HG03097 (cell line): Measurements from ENCODE around the gene GYG2.
"Not testable (repeated sequence)": the region's sequence is repeated elsewhere in the genome, so short reads cannot be mapped to it uniquely, and the experiment has no call there.

Experiments
- ATAC-seq: cut with Tn5 transposase; IDR thresholded peaks from one replicate; pipeline ENCODE4 v1.9.1; 2021; ENCODE audit not compliant: unreplicated experiment, low FRiP score

Gene GYG2

GRCh38 chrX:2828344-2828958, at the start of gene GYG2:
TSS of gene GYG2 (plus strand) at chrX:2828930. CDS start at chrX:2830189, 1,259 bp downstream.
- no peak for ATAC-seq

GRCh38 chrX:2780472-2781225, 48.1 kb upstream of the GYG2 start:
- peak; percentile 49 for ATAC-seq

- ATAC-seq = no peak
Observed at GRCh38 chrX:2781226-2781571, 47.5 kb upstream of the GYG2 start.

GRCh38 chrX:2781698-2782097, 47.0 kb upstream of the GYG2 start:
- ATAC-seq = peak; percentile 54

- no peak for ATAC-seq
Observed at GRCh38 chrX:2782171-2782570, 46.6 kb upstream of the GYG2 start.

- no peak for ATAC-seq
Observed at GRCh38 chrX:2782778-2783177, 46.0 kb upstream of the GYG2 start.

GRCh38 chrX:2784026-2784425, 44.7 kb upstream of the GYG2 start:
- no peak for ATAC-seq

- no peak for ATAC-seq
Observed at GRCh38 chrX:2785538-2785937, 43.2 kb upstream of the GYG2 start.

- ATAC-seq = no peak
Observed at GRCh38 chrX:2788980-2789379, 39.8 kb upstream of the GYG2 start.

GRCh38 chrX:2789569-2789968, 39.2 kb upstream of the GYG2 start:
- ATAC-seq = no peak

- ATAC-seq = no peak
Observed at GRCh38 chrX:2793752-2794151, 35.0 kb upstream of the GYG2 start.

- no peak for ATAC-seq
Observed at GRCh38 chrX:2794336-2794735, 34.4 kb upstream of the GYG2 start.

GRCh38 chrX:2796808-2797207, 31.9 kb upstream of the GYG2 start:
- not testable (repeated sequence) for ATAC-seq

- ATAC-seq = no peak
Observed at GRCh38 chrX:2799369-2799768, 29.4 kb upstream of the GYG2 start.

GRCh38 chrX:2799980-2800379, 28.8 kb upstream of the GYG2 start:
- ATAC-seq = not testable (repeated sequence)

- ATAC-seq = no peak
Observed at GRCh38 chrX:2801223-2801622, 27.5 kb upstream of the GYG2 start.

- not testable (repeated sequence) for ATAC-seq
Observed at GRCh38 chrX:2802376-2803090, 26.2 kb upstream of the GYG2 start.

GRCh38 chrX:2803486-2803885, 25.2 kb upstream of the GYG2 start:
- ATAC-seq = not testable (repeated sequence)

GRCh38 chrX:2804106-2804843, 24.5 kb upstream of the GYG2 start:
- not testable (repeated sequence) for ATAC-seq

GRCh38 chrX:2804858-2805257, 23.9 kb upstream of the GYG2 start:
- ATAC-seq = not testable (repeated sequence)

- no peak for ATAC-seq
Observed at GRCh38 chrX:2811271-2811670, 17.5 kb upstream of the GYG2 start.
